ENCODE measurements around the gene MCTP2. TPM values are rescaled to one million over a fixed set of nuclear protein-coding genes. Genes with fewer than 3 reads are reported as not detected.

The MCTP2 gene
- total RNA-seq, 3 donors from 2014 or later = 41.9 to 89.3 (median 83.7) TPM

DNA sequence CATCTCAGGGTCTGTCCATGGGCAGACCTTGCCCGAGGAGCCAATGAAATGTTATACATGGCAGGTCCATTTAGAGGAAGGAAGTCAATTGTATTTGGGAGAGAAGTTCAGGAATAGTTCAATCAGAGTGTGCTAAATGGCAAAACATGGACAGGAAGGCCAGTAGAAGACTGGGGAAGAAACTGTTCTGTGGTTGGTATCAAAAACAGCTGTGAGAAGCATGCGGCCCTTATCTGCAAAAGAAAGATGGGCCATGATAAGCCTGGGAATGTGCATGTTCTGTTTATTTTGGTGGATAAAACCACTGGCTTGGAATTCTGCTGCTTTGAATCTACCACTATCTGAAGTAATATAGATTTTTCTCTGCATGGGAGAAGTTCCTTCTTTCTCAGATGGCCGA is 100.4 kb downstream of the MCTP2 start:
- Histone ChIP-seq H3K36me3 (ENCODE audit: low read depth) (no peaks in the 10 kb centered on the region), H3K4me3 (no peak overlapping the region), H3K4me1 (ENCODE audit: low read depth) (no peaks in the 10 kb centered on the region), H3K9me3 (no peaks in the 10 kb centered on the region)
- ATAC-seq (no peak), DNase-seq (no peak)
- intact Hi-C loops (cut with DNase I, micrococcal nuclease) = no loop called here
- TF ChIP-seq, protein P1, sequence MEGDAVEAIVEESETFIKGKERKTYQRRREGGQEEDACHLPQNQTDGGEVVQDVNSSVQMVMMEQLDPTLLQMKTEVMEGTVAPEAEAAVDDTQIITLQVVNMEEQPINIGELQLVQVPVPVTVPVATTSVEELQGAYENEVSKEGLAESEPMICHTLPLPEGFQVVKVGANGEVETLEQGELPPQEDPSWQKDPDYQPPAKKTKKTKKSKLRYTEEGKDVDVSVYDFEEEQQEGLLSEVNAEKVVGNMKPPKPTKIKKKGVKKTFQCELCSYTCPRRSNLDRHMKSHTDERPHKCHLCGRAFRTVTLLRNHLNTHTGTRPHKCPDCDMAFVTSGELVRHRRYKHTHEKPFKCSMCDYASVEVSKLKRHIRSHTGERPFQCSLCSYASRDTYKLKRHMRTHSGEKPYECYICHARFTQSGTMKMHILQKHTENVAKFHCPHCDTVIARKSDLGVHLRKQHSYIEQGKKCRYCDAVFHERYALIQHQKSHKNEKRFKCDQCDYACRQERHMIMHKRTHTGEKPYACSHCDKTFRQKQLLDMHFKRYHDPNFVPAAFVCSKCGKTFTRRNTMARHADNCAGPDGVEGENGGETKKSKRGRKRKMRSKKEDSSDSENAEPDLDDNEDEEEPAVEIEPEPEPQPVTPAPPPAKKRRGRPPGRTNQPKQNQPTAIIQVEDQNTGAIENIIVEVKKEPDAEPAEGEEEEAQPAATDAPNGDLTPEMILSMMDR (IDR thresholded peaks at IDR 0.05) = no peak

DNA sequence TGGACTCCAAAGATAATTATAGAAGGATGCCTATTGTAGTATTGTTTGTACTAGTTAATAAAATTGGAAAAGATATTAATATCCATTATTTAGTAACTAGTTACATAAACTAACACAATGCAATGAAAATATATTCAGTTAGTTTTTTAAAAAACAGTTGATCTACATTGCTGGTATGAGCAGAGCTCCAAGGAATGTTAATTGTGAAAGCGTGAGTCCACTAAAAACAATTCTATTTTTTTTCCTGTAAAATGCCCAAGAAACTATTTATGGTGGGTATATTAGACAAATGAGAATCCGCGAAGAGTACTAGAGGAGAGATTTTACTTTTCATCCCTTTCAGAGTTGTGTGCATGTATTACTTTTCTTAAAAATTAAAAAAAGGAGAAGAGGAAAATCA is 104.3 kb downstream of the MCTP2 start:
- H3K4me3 ChIP-seq = no peak overlapping the region
- ATAC-seq = no peak
- intact Hi-C loops (cut with DNase I, micrococcal nuclease) = no loop called here
- no peak for DNase-seq
- H3K36me3 ChIP-seq (ENCODE audit: low read depth) = no peaks in the 10 kb centered on the region
- no peaks in the 10 kb centered on the region for H3K9me3 ChIP-seq
- H3K4me1 ChIP-seq (ENCODE audit: low read depth) = no peaks in the 10 kb centered on the region
- TF ChIP-seq, protein P1 (IDR thresholded peaks at IDR 0.05) = no peak

DNA sequence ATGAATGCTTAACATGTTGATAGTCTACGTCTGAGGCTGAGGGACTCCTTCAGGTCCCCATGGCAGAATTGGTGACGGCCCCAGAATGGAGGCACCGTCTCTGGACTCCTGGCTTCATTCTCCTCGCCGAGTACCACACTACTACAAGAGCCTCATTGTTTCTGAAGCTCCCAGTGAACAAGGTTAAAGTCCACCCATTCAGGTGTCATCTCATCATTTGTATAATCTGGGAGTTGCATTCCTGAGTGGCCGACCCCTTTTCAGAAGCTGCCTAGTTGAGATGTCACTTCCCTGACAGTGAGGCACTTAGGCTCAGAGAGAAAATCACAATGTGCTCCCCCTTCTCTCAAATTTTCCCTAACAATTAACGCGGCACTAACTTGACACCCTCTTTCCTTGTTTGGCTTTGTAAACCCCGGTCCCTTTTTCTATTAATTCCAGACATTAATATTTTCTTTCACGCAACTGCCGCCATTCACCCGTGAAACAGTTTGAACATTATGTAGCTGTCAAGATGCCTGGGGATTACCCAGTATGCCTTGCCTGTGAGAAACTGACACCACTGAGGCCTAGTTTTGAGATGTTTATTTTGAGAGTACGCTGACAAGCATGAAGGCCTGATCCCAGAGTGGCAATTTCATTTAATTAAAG is 105.6 kb downstream of the MCTP2 start:
- no peak for DNase-seq
- Histone ChIP-seq H3K4me1 (ENCODE audit: low read depth) (no peaks in the 10 kb centered on the region), H3K4me3 (no peak overlapping the region), H3K9me3 (no peaks in the 10 kb centered on the region), H3K36me3 (ENCODE audit: low read depth) (no peaks in the 10 kb centered on the region)
- ATAC-seq = no peak
- intact Hi-C loops (cut with DNase I, micrococcal nuclease) = no loop called here
- TF ChIP-seq, protein P1 (IDR thresholded peaks at IDR 0.05) = no peak

DNA sequence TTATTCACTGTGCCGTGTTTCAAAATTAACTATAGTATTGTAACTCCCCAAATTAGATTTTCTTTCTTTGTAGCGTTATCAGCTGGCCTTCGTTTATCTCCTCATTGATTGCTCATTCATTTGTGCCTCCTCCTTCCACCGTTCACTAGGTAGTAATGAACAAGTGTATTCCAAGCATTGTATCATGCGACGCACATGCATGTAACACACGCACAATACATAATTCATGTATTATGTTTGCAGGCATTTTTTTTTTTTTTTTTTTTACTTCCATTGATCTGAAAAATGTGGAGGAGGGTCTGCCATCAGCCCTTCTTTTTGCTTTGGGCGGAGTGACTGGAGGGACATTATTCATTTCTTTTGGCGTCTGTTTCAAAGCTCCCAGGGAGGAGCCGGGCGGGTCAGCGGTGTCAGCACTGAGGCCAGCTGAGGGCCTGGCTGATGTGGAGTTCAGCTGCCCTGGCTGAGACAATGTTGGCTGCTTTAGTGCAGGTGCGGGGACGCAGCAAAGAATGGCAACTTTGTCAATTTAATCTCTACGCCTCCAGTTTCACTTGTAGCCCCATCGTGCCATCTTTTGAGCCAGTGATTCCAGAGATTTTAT is 107.0 kb downstream of the MCTP2 start:
- TF ChIP-seq, protein P1 (IDR thresholded peaks at IDR 0.05) = no peak
- Histone ChIP-seq H3K4me3 (no peak overlapping the region), H3K4me1 (ENCODE audit: low read depth) (no peaks in the 10 kb centered on the region), H3K9me3 (no peaks in the 10 kb centered on the region), H3K36me3 (ENCODE audit: low read depth) (no peaks in the 10 kb centered on the region)
- ATAC-seq (no peak), DNase-seq (no peak)
- intact Hi-C loops (cut with DNase I, micrococcal nuclease) = no loop called here

DNA sequence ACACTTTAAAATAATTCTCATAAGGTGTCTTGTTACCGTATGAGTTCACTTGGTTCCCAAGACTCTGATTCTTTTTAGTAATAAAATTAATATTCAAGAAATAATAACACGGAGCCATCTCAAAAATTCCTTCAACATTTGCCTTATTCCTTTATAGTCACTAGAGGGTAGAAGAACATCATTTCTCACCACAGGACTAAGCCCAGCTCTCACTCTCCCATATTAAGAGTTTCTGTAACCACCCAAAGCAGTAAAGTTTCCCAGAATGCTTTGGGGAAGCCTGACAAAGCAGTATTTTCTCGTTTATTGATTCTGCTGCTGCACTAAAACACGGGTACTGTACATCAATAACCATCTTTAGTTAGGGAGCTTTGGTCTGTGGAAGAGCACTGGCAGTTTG is 114.9 kb downstream of the MCTP2 start:
- intact Hi-C loops (cut with DNase I, micrococcal nuclease) = no loop called here
- Histone ChIP-seq H3K4me3 (no peak overlapping the region), H3K36me3 (ENCODE audit: low read depth) (no peaks in the 10 kb centered on the region), H3K9me3 (no peaks in the 10 kb centered on the region), H3K4me1 (ENCODE audit: low read depth) (no peaks in the 10 kb centered on the region)
- ATAC-seq (no peak), DNase-seq (no peak)
- TF ChIP-seq, protein P1 (IDR thresholded peaks at IDR 0.05) = no peak

Measured in mucosa of descending colon (tissue), 3 donors.